ENCODE data around the gene MAMDC4.

Gene MAMDC4

GRCh38 chr9:136849960-136850865, 1.9 kb upstream of the MAMDC4 start:
- no peak for DNase-seq (ENCODE audit: low read depth)

GRCh38 chr9:136850866-136851775, 1.0 kb upstream of the MAMDC4 start:
- no peak for DNase-seq (ENCODE audit: low read depth)

GRCh38 chr9:136852664-136853595, 784 bp downstream of the MAMDC4 start:
- DNase-seq (ENCODE audit: low read depth), result no peak

DNA sequence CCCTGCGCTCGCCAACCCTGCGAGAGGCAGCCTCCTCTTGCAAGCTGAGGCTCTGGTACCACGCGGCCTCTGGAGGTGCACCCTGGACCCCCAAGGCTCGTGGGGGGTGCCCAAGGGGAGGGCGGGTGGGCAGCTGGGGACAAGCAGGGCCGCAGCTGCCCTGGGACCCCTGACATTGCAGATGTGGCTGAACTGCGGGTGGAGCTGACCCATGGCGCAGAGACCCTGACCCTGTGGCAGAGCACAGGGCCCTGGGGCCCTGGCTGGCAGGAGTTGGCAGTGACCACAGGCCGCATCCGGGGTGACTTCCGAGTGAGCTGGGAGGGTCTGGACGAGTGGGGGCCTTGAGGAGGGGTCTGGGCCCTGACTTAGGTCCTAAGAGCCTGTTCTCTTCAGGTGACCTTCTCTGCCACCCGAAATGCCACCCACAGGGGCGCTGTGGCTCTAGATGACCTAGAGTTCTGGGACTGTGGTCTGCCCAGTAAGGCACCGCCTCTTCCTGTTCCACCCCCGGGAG, 1.5 kb downstream of the MAMDC4 start:
- DNase-seq (ENCODE audit: low read depth), result no peak

DNA sequence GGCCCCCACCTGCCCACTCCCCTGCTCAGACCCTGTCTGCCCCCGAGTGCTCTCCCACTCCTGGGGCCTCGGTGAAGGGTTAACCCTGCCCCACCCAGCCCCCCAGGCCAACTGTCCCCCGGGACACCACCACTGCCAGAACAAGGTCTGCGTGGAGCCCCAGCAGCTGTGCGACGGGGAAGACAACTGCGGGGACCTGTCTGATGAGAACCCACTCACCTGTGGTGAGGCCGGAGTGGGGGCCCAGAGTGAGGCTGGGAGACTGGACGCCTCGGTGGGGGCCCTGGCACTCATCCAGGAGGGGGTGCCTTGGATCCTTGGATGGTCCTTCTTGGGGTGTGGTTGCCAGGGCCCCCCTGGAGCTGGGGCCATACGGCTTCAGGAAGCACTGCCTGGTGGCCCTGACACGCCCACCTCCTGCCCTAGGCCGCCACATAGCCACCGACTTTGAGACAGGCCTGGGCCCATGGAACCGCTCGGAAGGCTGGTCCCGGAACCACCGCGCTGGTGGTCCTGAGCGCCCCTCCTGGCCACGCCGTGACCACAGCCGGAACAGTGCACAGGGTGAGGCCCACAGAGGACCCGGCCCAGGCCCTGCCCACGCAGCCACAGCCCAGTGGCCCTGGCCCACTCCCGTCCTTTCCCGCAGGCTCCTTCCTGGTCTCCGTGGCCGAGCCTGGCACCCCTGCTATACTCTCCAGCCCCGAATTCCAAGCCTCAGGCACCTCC, 2.1 kb downstream of the MAMDC4 start:
- no peak for DNase-seq (ENCODE audit: low read depth)

GRCh38 chr9:136854842-136855460, 2.8 kb downstream of the MAMDC4 start:
- DNase-seq (ENCODE audit: low read depth), result no peak

- DNase-seq (ENCODE audit: low read depth), result no peak
These were observed 3.4 kb downstream of the MAMDC4 start for GRCh38 chr9:136855461-136856078.

DNA sequence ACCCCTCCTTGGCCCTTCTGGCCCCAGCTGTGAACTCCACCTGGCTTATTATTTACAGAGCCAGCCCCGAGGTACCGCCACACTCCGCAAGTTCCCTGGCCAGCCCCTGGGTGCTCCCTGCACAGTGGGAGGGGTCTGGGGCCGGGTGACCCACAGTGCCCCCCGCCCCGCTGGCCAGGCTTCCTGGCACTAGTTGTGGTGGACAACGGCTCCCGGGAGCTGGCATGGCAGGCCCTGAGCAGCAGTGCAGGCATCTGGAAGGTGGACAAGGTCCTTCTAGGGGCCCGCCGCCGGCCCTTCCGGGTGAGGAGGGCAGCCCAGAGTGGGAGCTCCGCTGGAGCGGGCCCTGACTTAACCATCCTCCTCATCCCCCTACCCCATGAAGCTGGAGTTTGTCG, 3.9 kb downstream of the MAMDC4 start:
- DNase-seq (ENCODE audit: low read depth), result no peak

DNA sequence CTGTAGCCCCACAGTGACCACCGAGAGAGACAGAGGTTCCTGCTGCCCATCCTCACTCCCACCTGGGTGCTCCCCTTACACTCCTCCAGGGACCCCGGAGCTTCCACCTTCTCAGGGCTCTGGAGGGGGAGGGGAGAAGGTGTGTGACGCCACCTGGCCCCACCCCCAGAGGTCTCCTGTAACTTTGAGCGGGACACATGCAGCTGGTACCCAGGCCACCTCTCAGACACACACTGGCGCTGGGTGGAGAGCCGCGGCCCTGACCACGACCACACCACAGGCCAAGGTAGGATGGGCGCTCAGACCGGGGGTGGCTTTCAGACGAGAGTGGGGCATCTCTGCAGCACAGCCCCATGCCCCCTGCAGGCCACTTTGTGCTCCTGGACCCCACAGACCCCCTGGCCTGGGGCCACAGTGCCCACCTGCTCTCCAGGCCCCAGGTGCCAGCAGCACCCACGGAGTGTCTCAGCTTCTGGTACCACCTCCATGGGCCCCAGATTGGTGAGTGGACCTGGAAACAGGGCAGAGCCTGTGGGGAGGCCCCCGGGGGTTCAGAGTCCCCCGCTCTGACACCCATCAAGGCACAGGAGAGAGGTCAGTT, 4.5 kb downstream of the MAMDC4 start:
- DNase-seq (ENCODE audit: low read depth), result no peak

DNA sequence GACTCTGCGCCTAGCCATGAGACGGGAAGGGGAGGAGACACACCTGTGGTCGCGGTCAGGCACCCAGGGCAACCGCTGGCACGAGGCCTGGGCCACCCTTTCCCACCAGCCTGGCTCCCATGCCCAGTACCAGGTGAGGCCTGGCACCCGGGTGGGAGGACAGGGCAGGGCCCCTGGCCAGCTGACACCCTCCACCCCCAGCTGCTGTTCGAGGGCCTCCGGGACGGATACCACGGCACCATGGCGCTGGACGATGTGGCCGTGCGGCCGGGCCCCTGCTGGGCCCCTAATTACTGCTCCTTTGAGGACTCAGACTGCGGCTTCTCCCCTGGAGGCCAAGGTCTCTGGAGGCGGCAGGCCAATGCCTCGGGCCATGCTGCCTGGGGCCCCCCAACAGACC, 5.0 kb downstream of the MAMDC4 start:
- no peak for DNase-seq (ENCODE audit: low read depth)

- DNase-seq (ENCODE audit: low read depth), result no peak
These were observed 5.7 kb downstream of the MAMDC4 start for GRCh38 chr9:136857581-136858412.

DNA sequence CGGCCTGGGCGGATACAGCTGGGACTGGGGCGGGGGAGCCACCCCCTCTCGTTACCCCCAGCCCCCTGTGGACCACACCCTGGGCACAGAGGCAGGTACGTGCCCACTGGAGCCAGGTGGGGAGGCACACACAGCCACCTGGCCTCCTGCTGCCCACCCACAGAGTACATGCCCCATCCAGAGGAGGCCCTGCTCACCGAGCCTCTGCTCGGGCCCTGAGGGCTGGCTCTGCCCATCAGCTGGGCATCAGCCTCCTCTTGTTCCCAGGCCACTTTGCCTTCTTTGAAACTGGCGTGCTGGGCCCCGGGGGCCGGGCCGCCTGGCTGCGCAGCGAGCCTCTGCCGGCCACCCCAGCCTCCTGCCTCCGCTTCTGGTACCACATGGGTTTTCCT, 6.3 kb downstream of the MAMDC4 start:
- no peak for DNase-seq (ENCODE audit: low read depth)

DNA sequence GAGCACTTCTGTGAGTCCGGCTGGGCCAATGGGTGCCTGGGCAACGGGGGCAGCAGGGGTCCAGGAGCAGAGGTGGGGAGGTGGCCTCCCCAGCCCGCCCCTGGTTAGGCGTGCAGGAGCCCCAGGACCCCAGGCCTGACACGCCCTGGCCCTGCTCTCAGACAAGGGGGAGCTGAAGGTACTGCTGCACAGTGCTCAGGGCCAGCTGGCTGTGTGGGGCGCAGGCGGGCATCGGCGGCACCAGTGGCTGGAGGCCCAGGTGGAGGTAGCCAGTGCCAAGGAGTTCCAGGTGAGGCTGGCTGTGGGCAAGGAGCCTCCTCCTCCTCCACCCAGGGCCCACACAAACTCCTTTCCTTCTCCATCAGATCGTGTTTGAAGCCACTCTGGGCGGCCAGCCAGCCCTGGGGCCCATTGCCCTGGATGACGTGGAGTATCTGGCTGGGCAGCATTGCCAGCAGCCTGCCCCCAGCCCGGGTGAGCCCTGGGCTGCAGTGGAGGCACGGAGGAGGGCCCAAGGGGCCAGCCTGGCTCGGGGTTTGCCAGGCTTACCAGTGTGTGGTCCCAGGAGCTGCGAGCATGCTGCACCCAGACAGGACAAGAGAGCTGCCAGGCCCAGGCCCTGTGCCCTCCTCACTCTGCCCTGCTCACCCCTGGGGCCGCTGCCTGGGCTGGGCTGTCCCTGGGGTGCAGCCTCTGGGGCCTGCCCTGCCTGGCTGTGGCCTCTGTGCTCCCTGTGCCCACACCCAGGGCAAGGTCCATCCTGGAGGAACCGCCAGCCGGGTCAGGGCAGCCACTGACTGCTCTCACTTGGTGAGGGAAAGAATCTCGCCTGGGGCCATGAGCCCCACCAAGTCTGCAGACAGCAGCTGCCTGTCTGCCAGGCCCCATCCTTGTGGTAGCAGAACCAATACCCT, 7.0 kb downstream of the MAMDC4 start:
- no peak for DNase-seq (ENCODE audit: low read depth)

- no peak for DNase-seq (ENCODE audit: low read depth)
These were observed 8.4 kb downstream of the MAMDC4 start for GRCh38 chr9:136860529-136860928.

GRCh38 chr9:136860933-136861873, 9.1 kb downstream of the MAMDC4 start:
- no peak for DNase-seq (ENCODE audit: low read depth)

GRCh38 chr9:136861874-136862457, 9.8 kb downstream of the MAMDC4 start:
- no peak for DNase-seq (ENCODE audit: low read depth)
